ENCODE data around the gene S1PR3.

DNA sequence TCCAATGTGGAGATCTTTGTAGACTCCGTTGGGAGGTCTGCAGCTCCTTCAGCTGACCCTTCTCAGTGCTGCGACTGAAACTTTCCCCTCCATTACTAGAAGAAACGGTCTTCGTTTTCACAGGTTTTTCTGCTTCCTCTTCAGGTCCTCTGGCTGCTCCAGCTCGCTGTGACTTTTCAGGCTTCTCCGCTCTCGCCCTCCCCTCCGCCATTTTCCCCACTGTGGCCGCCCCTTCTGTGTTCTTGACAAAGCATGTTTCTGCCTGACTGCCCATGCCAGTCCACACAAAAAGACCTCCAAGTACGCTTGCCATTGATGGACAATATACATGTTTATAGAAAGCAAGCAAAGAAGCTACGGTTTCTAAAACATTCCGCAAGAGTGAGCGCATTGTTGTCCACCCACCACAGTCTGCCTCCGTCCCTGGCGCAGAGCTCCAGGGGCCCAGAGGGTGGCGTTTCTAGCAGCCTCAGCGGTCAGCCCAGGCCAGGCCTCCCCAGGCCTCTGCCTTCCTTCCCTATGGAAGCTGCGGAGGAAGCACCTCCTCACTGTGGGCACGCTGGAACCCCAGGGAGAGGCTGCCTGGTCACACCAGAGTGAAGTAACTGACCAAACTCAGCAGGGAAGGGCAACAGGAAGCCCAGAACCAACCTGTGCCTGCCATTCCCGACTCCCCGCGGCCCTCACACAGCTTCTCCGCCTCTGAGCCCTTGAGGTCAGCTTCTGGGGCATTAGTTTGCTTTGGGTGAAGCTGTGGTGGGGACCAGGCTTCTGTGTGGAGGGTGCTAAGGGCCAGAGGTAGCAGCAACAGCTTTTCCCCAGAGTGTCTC, 19.9 kb upstream of the S1PR3 start:
- TF ChIP-seq, protein P1, sequence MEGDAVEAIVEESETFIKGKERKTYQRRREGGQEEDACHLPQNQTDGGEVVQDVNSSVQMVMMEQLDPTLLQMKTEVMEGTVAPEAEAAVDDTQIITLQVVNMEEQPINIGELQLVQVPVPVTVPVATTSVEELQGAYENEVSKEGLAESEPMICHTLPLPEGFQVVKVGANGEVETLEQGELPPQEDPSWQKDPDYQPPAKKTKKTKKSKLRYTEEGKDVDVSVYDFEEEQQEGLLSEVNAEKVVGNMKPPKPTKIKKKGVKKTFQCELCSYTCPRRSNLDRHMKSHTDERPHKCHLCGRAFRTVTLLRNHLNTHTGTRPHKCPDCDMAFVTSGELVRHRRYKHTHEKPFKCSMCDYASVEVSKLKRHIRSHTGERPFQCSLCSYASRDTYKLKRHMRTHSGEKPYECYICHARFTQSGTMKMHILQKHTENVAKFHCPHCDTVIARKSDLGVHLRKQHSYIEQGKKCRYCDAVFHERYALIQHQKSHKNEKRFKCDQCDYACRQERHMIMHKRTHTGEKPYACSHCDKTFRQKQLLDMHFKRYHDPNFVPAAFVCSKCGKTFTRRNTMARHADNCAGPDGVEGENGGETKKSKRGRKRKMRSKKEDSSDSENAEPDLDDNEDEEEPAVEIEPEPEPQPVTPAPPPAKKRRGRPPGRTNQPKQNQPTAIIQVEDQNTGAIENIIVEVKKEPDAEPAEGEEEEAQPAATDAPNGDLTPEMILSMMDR (IDR thresholded peaks at IDR 0.05): no peak
- no peak for TF ChIP-seq POLR2A (IDR thresholded peaks at IDR 0.05)
